Endothelial cell of umbilical vein (primary cell): ENCODE data around the gene MED12L. TPM values are rescaled to one million over a fixed set of nuclear protein-coding genes. Genes with fewer than 3 reads are reported as not detected.

Source experiments
- BruUV-seq: library from RNA; stranded (reverse); fragments of 400-500 nt; replicated peaks from 2 replicates; lab custom pipeline; 2021; lab: Mats Ljungman, UMichigan
- CTCF ChIA-PET: fragments of 300-600, 350-600 bp; sonication (Branson Sonifier 250); formaldehyde crosslinking; loops from one replicate; lab custom pipeline; 2021; ENCODE audit warnings: antibody characterized with exemption, inconsistent platforms; lab: Charles Lee
- POLR2A ChIA-PET: fragments of 300-600, 350-600 bp; sonication (Branson Sonifier 250); formaldehyde crosslinking; loops from one replicate; lab custom pipeline; 2021; ENCODE audit warnings: antibody characterized with exemption, inconsistent platforms; lab: Charles Lee
- DNase-seq: peaks from one replicate; pipeline ENCODE4 v3.0.0-alpha.2; 2011; ENCODE audit warnings: low read depth, low spot score
- FAIRE-seq: peaks from 2 replicates; lab custom pipeline; 2011; peaks lifted over from hg19 to GRCh38; lab: Jason Lieb, UNC
- H2AFZ ChIP-seq: 2 replicates; pipeline ENCODE4 v1.6.0; 2012; ENCODE audit warnings: low read depth, low read length, control low read depth, inconsistent platforms
- H3K27ac ChIP-seq: 2 replicates; pipeline ENCODE4 v1.5.1; 2011; ENCODE audit warnings: low read depth, mild to moderate bottlenecking, control low read depth, low read length, moderate library complexity; ENCODE audit not compliant: insufficient read depth
- H3K27me3 ChIP-seq, 2 experiments: 2 replicates each; pipeline versions ENCODE4 v1.6.0 to v1.6.1; 2011; ENCODE audit warnings: low read length in 2 of 2, mixed read lengths in 1 of 2; ENCODE audit not compliant: control insufficient read depth in 2 of 2, insufficient read depth in 2 of 2
- H3K36me3 ChIP-seq, 2 experiments: 2 replicates in 1 of 2; 3 replicates in 1 of 2; pipeline ENCODE4 v1.5.1; 2011; ENCODE audit warnings: low read length in 2 of 2, mild to moderate bottlenecking in 1 of 2, moderate library complexity in 1 of 2; ENCODE audit not compliant: control insufficient read depth in 2 of 2, insufficient read depth in 2 of 2; ENCODE audit errors: extremely low read depth in 1 of 2
- H3K4me1 ChIP-seq: 3 replicates; pipeline ENCODE4 v1.5.1; 2011; ENCODE audit warnings: mild to moderate bottlenecking, low read length; ENCODE audit not compliant: control insufficient read depth, insufficient read depth; ENCODE audit errors: extremely low read depth
- H3K4me2 ChIP-seq: 2 replicates; pipeline ENCODE4 v1.6.1; 2011; ENCODE audit warnings: low read length, control low read depth, mixed read lengths; ENCODE audit not compliant: insufficient read depth
- H3K4me3 ChIP-seq, 3 experiments: fragments of 200-600 bp in 1 of 3; sonication (generic), shearing (Covaris generic) in 1 of 3; replicated peaks in 1 of 3; 2 replicates each; pipeline ENCODE4 v1.5.1; 2011 to 2016; ENCODE audit warnings: control low read depth in 3 of 3, low read length in 3 of 3, mild to moderate bottlenecking in 2 of 3, inconsistent platforms in 1 of 3, low read depth in 1 of 3, moderate library complexity in 1 of 3; ENCODE audit not compliant: insufficient read depth in 1 of 3
- H3K79me2 ChIP-seq: 2 replicates; pipeline ENCODE4 v1.6.0; 2012; ENCODE audit warnings: low read length, inconsistent platforms; ENCODE audit not compliant: control insufficient read depth, insufficient read depth
- H3K9ac ChIP-seq: replicated peaks from 2 replicates; pipeline ENCODE3; 2011; ENCODE audit warnings: low read length, control low read depth; ENCODE audit not compliant: insufficient read depth; ENCODE audit errors: extremely low read depth
- H3K9me1 ChIP-seq: replicated peaks from 3 replicates; pipeline ENCODE4 v1.6.0; 2011; ENCODE audit warnings: mild to moderate bottlenecking, low read length; ENCODE audit not compliant: control insufficient read depth, insufficient read depth; ENCODE audit errors: extremely low read depth
- H3K9me3 ChIP-seq: replicated peaks from 2 replicates; pipeline ENCODE4 v1.5.1; 2012; ENCODE audit warnings: low read length, inconsistent platforms; ENCODE audit not compliant: control insufficient read depth, insufficient read depth
- H4K20me1 ChIP-seq: replicated peaks from 2 replicates; pipeline ENCODE3; 2011; ENCODE audit warnings: mild to moderate bottlenecking, low read length; ENCODE audit not compliant: control insufficient read depth, insufficient read depth; ENCODE audit errors: extremely low read depth
- EZH2 ChIP-seq: IDR thresholded peaks from 2 replicates; pipeline ENCODE4 v1.6.1; 2012; ENCODE audit warnings: borderline replicate concordance, low read depth, mild to moderate bottlenecking, moderate library complexity, low read length, inconsistent platforms; ENCODE audit not compliant: severe bottlenecking
- FOS ChIP-seq: IDR thresholded peaks from 2 replicates; pipeline ENCODE4 v1.6.1; 2011; ENCODE audit warnings: mild to moderate bottlenecking, low read length, moderate library complexity, borderline replicate concordance; ENCODE audit not compliant: insufficient read depth
- GATA2 ChIP-seq: IDR thresholded peaks from 2 replicates; pipeline ENCODE4 v1.7.0; 2011; ENCODE audit warnings: low read depth, mild to moderate bottlenecking, moderate library complexity, mixed read lengths, low read length; ENCODE audit not compliant: insufficient read length, insufficient read depth
- JUN ChIP-seq: IDR thresholded peaks from 2 replicates; pipeline ENCODE4 v1.6.1; 2011; ENCODE audit warnings: borderline replicate concordance, low read depth; ENCODE audit not compliant: insufficient read length, insufficient read depth
- MYC ChIP-seq: IDR thresholded peaks from one replicate; pipeline ENCODE4 v1.6.1; 2011; ENCODE audit warnings: mild to moderate bottlenecking, low read depth, low read length
- POLR2A ChIP-seq: IDR thresholded peaks from 2 replicates; pipeline ENCODE4 v1.6.1; 2012; ENCODE audit warnings: low read depth, mild to moderate bottlenecking, control low read depth, low read length
- POLR2AphosphoS5 ChIP-seq: IDR thresholded peaks from 2 replicates; pipeline ENCODE4 v1.6.1; 2012; ENCODE audit warnings: low read depth, mild to moderate bottlenecking, control low read depth, low read length, moderate library complexity; ENCODE audit not compliant: insufficient read depth
- dilution Hi-C: fragments of 300-500 bp; cut with MboI; formaldehyde crosslinking; loops from one replicate; pipeline ENCODE4 v1.15.0; 2019; ENCODE audit warnings: low sequenced_read_pairs; ENCODE audit not compliant: extremely low pct_ligation_motif_present
- intact Hi-C: fragments of 100-400 bp; cut with micrococcal nuclease; formaldehyde crosslinking; loops from one replicate; pipeline ENCODE4 v1.10.0; 2022
- polyA plus RNA-seq, 4 experiments: library from polyadenylated mRNA; depleted of rRNA in 3 of 4; stranded (reverse) in 3 of 4; unstranded in 1 of 4; fragments of >200 nt; gene quantifications; 2 replicates each; pipeline versions ENCODE4 v1.2.1 to v1.2.3, GENCODE V29; 2011 to 2012; ENCODE audit warnings: missing spikeins in 1 of 4
- total RNA-seq: library from RNA; stranded (reverse); gene quantifications from 2 replicates; pipeline ENCODE4 v1.2.3, GENCODE V29; 2021
- TF ChIP-seq, protein P1 (sequence below), 2 donors: IDR thresholded peaks; 1 replicate in 1 of 2; 2 replicates in 1 of 2; pipeline ENCODE4 v1.5.1; 2011; ENCODE audit warnings: low read length in 2 of 2, mild to moderate bottlenecking in 2 of 2, moderate library complexity in 2 of 2, control low read depth in 1 of 2, inconsistent platforms in 1 of 2, low read depth in 1 of 2; ENCODE audit not compliant: insufficient read depth in 1 of 2; ENCODE audit errors: extremely low read depth in 1 of 2
- TF ChIP-seq, protein P2 (sequence below): IDR thresholded peaks from 2 replicates; pipeline ENCODE4 v1.6.1; 2011; ENCODE audit not compliant: insufficient read depth, insufficient read length

Gene MED12L
- total and polyA plus RNA-seq, 2 donors (not counting 3 experiments of a cell fraction or from before 2014, with no cell fraction given): 0.03 to 0.27 TPM

DNA sequence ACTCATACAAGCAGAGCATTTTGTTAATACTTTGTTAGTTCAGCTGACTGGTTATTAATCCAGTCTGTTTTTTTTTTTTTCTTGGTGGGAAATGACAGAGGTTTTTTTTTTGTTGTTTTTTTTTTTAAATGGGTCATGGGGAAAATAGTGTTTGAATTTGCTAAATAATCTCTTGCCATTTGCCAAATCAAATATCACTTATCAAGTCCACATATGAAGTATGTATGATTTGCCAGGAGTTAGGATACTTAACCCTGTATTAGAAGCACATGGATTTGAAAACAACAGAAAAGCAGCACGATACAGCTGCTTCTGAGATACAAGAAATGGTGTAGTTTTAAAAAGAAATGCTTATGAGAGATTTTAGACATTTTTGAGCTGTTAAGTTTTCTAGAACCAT lies 171.3 kb downstream of the MED12L start:
- no TSS peak for BruUV-seq
- no peak overlapping the region for H3K27ac ChIP-seq
- H4K20me1 ChIP-seq: no peaks in the 10 kb centered on the region
- DNase-seq (no peak), FAIRE-seq (no peak)
- ChIA-PET POLR2A (no interaction called here), CTCF (interaction anchor here (0.9 to 1.2 kb wide), 2 partner anchors 12 to 28 kb away, joined by 3 to 4 read pairs; no protein-coding TSS in a partner anchor)
- no peaks in the 10 kb centered on the region for H3K9me3 ChIP-seq
- H3K9me1 ChIP-seq: no peaks in the 10 kb centered on the region
- H3K9ac ChIP-seq: no peak overlapping the region
- no peak overlapping the region for H2AFZ ChIP-seq
- no peaks in the 10 kb centered on the region for H3K4me1 ChIP-seq
- no peaks in the 10 kb centered on the region for H3K79me2 ChIP-seq
- dilution Hi-C loops (no loop called here), intact Hi-C loops (no loop called here)
- no peak overlapping the region for H3K4me2 ChIP-seq
- no peak overlapping the region for H3K4me3 ChIP-seq
- H3K27me3 ChIP-seq: peaks cover 0 to 12% of the 10 kb centered on the region in 2 experiments
- H3K36me3 ChIP-seq: no peaks in the 10 kb centered on the region
- TF ChIP-seq JUN (no peak), EZH2 (no peak), POLR2A (no peak)

DNA sequence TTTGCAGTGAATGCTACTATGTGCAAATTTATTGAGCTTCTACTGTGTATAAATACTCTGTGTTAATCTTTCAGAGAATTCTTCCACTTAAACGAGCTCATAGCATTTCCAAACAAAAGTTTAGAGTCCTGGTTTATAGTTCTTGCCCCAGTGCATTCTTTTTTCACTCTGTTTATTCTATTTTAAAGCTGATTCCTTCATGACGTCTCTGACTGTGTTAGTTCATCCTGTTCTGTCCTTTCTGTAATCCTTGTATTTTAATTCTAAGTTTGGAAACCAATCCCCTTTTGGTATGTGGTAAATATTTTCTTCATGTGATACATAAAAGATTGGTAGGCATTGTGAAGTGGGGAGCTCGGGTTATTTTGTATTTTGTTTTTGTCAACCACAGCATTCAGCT lies 174.2 kb downstream of the MED12L start:
- FAIRE-seq (no peak), DNase-seq (no peak)
- Histone ChIP-seq H2AFZ (no peak overlapping the region), H3K4me2 (no peak overlapping the region), H3K27me3 (peaks cover 0 to 12% of the 10 kb centered on the region in 2 experiments), H3K9me1 (no peaks in the 10 kb centered on the region), H3K4me1 (no peaks in the 10 kb centered on the region), H3K27ac (no peak overlapping the region), H3K4me3 (no peak overlapping the region), H4K20me1 (no peaks in the 10 kb centered on the region), H3K36me3 (no peaks in the 10 kb centered on the region), H3K9ac (no peak overlapping the region), H3K9me3 (no peaks in the 10 kb centered on the region), H3K79me2 (no peaks in the 10 kb centered on the region)
- ChIA-PET CTCF (interaction anchor here (1.6 kb wide), 1 partner anchor 8 kb away, joined by 7 read pairs; no protein-coding TSS in a partner anchor), POLR2A (no interaction called here)
- dilution Hi-C loops (no loop called here), intact Hi-C loops (no loop called here)
- no peak for TF ChIP-seq FOS
- no peak for TF ChIP-seq POLR2AphosphoS5
- TF ChIP-seq, protein P1, sequence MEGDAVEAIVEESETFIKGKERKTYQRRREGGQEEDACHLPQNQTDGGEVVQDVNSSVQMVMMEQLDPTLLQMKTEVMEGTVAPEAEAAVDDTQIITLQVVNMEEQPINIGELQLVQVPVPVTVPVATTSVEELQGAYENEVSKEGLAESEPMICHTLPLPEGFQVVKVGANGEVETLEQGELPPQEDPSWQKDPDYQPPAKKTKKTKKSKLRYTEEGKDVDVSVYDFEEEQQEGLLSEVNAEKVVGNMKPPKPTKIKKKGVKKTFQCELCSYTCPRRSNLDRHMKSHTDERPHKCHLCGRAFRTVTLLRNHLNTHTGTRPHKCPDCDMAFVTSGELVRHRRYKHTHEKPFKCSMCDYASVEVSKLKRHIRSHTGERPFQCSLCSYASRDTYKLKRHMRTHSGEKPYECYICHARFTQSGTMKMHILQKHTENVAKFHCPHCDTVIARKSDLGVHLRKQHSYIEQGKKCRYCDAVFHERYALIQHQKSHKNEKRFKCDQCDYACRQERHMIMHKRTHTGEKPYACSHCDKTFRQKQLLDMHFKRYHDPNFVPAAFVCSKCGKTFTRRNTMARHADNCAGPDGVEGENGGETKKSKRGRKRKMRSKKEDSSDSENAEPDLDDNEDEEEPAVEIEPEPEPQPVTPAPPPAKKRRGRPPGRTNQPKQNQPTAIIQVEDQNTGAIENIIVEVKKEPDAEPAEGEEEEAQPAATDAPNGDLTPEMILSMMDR (IDR thresholded peaks at IDR 0.05; ENCODE audit: extremely low read depth in 1 of 2, insufficient read depth in 1 of 2, low read depth in 1 of 2, low read length in 2 of 2): no peak
- TF ChIP-seq JUN: no peak
- TF ChIP-seq GATA2: no peak
- TF ChIP-seq POLR2A: no peak
- no peak for TF ChIP-seq EZH2
- TF ChIP-seq, protein P2, sequence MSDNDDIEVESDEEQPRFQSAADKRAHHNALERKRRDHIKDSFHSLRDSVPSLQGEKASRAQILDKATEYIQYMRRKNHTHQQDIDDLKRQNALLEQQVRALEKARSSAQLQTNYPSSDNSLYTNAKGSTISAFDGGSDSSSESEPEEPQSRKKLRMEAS: no peak
- TF ChIP-seq MYC: no peak
- no TSS peak for BruUV-seq
